ENCODE results near the gene ITIH5. TPM values are rescaled to one million over a fixed set of nuclear protein-coding genes. Genes with fewer than 3 reads are reported as not detected.

Gene ITIH5
- total RNA-seq, 1 donor from 2014 or later: 0.29 TPM

DNA sequence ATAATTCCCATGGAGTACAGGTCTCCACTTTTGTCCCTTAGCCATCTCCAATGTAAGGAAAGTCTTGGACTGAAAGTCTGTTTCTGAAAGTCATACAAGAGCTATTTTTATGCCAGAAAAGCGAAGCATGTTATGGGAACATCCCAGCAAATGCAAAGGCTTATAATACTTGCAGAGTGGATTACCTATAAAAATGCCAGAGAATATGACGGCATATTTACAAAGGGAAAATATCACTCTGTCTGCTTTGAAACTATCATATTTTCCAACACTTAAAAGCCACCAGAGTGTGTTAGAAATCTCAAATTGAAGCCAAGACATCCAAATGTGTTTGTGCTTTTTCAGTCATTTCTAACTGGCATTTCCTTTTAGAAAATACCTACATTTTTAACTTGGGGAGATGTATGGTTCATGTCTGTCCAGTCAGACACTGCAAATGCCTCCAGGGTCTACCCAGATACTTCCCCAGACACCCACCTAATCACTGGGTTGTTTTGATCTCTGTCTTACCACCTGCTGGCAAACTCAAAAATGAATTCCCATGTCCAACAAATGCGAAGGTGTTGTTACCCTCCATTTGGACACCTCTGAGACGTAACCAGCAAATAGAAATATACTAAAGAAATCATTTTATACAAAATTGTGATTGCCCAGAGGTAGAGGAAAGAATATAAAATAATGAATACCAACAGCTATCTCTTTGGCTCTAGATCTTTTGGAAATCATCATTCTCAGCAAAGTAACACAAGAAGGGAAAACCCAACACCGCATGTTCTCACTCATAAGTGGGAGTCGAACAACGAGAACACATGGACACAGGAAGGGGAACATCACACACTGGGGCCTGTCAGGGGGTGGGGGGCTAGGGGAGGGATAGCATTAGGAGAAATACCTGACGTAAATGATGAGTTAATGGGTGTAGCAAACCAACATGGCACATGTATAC, 37.6 kb upstream of the ITIH5 start:
- no peak for DNase-seq
- no peak for TF ChIP-seq CTCF (IDR thresholded peaks at IDR 0.05; ENCODE audit: partially characterized antibody, unreplicated experiment)
- H3K9me3 Mint-ChIP-seq (ENCODE audit: unreplicated experiment): no peaks in the 10 kb centered on the region
- H3K4me3 Mint-ChIP-seq (ENCODE audit: unreplicated experiment): no peak overlapping the region
- no peaks in the 10 kb centered on the region for H3K36me3 Mint-ChIP-seq (ENCODE audit: unreplicated experiment)
- no peaks in the 10 kb centered on the region for H3K4me1 Mint-ChIP-seq (ENCODE audit: low read depth, unreplicated experiment)
- H3K27me3 Mint-ChIP-seq (ENCODE audit: unreplicated experiment): no peaks in the 10 kb centered on the region
- H3K27ac Mint-ChIP-seq (ENCODE audit: unreplicated experiment): no peak overlapping the region

GRCh38 chr10:7703140-7703539, 36.4 kb upstream of the ITIH5 start, which contains the start of gene ITIH2:
TSS of gene ITIH2 (plus strand) at chr10:7703316. CDS start at chr10:7703435, 119 bp downstream.
- H3K4me1 Mint-ChIP-seq (ENCODE audit: low read depth, unreplicated experiment): no peaks in the 10 kb centered on the region
- H3K4me3 Mint-ChIP-seq (ENCODE audit: unreplicated experiment): no peak within 1 kb of the TSS
- TF ChIP-seq CTCF (IDR thresholded peaks at IDR 0.05; ENCODE audit: partially characterized antibody, unreplicated experiment): no peak
- H3K27me3 Mint-ChIP-seq (ENCODE audit: unreplicated experiment): no peaks in the 10 kb centered on the region
- H3K27ac Mint-ChIP-seq (ENCODE audit: unreplicated experiment): no peak within 1 kb of the TSS
- no peaks in the 10 kb centered on the region for H3K36me3 Mint-ChIP-seq (ENCODE audit: unreplicated experiment)
- no peaks in the 10 kb centered on the region for H3K9me3 Mint-ChIP-seq (ENCODE audit: unreplicated experiment)
- DNase-seq: no peak

DNA sequence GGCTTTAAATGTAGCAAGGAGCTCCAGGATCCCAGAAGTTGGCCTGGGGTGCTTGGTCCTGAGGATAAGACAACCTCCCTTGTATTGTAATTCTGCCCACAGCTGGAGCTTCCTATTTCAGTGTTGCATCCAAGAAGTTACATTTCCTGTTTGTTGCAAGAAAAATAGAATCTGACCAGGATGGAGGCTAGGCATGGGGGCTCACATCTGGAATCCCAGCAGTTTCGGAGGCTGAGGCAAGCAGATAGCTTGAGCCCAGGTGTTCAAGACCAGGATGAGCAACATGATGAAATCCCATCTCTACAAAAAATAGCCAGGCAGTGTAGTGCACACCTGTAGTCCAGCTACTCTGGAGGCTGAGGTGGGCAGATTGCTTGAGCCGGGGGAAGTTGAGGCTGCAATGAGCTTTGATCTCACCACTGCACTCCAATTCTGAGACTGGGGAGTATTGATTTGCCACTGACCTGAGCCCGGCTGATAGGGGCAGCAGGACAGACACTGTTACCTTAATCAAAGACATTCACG, 35.6 kb upstream of the ITIH5 start:
- Mint-ChIP-seq H3K27ac (ENCODE audit: unreplicated experiment) (no peak overlapping the region), H3K9me3 (ENCODE audit: unreplicated experiment) (no peaks in the 10 kb centered on the region), H3K27me3 (ENCODE audit: unreplicated experiment) (no peaks in the 10 kb centered on the region), H3K36me3 (ENCODE audit: unreplicated experiment) (no peaks in the 10 kb centered on the region), H3K4me3 (ENCODE audit: unreplicated experiment) (no peak overlapping the region), H3K4me1 (ENCODE audit: low read depth, unreplicated experiment) (no peaks in the 10 kb centered on the region)
- TF ChIP-seq CTCF (IDR thresholded peaks at IDR 0.05; ENCODE audit: partially characterized antibody, unreplicated experiment): no peak
- no peak for DNase-seq

- H3K36me3 Mint-ChIP-seq (ENCODE audit: unreplicated experiment): no peaks in the 10 kb centered on the region
- H3K27ac Mint-ChIP-seq (ENCODE audit: unreplicated experiment): no peak overlapping the region
- no peaks in the 10 kb centered on the region for H3K4me1 Mint-ChIP-seq (ENCODE audit: low read depth, unreplicated experiment)
- no peak for TF ChIP-seq CTCF (IDR thresholded peaks at IDR 0.05; ENCODE audit: partially characterized antibody, unreplicated experiment)
- H3K4me3 Mint-ChIP-seq (ENCODE audit: unreplicated experiment): no peak overlapping the region
- DNase-seq: no peak
- no peaks in the 10 kb centered on the region for H3K27me3 Mint-ChIP-seq (ENCODE audit: unreplicated experiment)
- no peaks in the 10 kb centered on the region for H3K9me3 Mint-ChIP-seq (ENCODE audit: unreplicated experiment)
These were observed 34.5 kb upstream of the ITIH5 start for GRCh38 chr10:7701158-7701742.
